Neural cell (in vitro differentiated cells): ENCODE data around the gene FGB. TPM values are rescaled to one million over a fixed set of nuclear protein-coding genes. Genes with fewer than 3 reads are reported as not detected.

Source experiments
- H2AFZ ChIP-seq: fragments of 200-600, 300-800 bp; sonication (generic), shearing (Covaris generic); 2 replicates; pipeline ENCODE4 v1.6.0; 2014; ENCODE audit warnings: low read depth, mild to moderate bottlenecking, antibody characterized with exemption, low read length, moderate library complexity
- H3F3A ChIP-seq: fragments of 200-600 bp; shearing (Covaris generic); 2 replicates; pipeline ENCODE4 v1.6.1; 2016; ENCODE audit warnings: mild to moderate bottlenecking, moderate library complexity, mixed read lengths, antibody characterized with exemption, low read length; ENCODE audit not compliant: insufficient read depth, poor library complexity, severe bottlenecking
- H3K27ac ChIP-seq: fragments of 200-600, 300-800 bp; sonication (generic), shearing (Covaris generic); 2 replicates; pipeline ENCODE4 v1.5.1; 2014; ENCODE audit warnings: mild to moderate bottlenecking, low read length, moderate library complexity
- H3K27me3 ChIP-seq: fragments of 300-800, 200-600 bp; sonication (generic), shearing (Covaris generic); 2 replicates; pipeline ENCODE4 v1.6.0; 2014; ENCODE audit warnings: mild to moderate bottlenecking, low read depth, low read length, moderate library complexity; ENCODE audit not compliant: insufficient read depth
- H3K36me3 ChIP-seq: fragments of 300-800, 200-600 bp; sonication (generic), shearing (Covaris generic); 2 replicates; pipeline ENCODE4 v1.5.1; 2014; ENCODE audit warnings: mild to moderate bottlenecking, antibody characterized with exemption, low read length, moderate library complexity; ENCODE audit not compliant: insufficient read depth
- H3K4me2 ChIP-seq: fragments of 300-800, 200-600 bp; sonication (generic), shearing (Covaris generic); 2 replicates; pipeline ENCODE4 v1.6.0; 2014; ENCODE audit warnings: mild to moderate bottlenecking, low read length
- H3K4me3 ChIP-seq: fragments of 300-800, 200-600 bp; sonication (generic), shearing (Covaris generic); 2 replicates; pipeline ENCODE4 v1.5.1; 2014; ENCODE audit warnings: mild to moderate bottlenecking, low read length, moderate library complexity
- H3K79me2 ChIP-seq: fragments of 200-600 bp; shearing (Covaris generic); replicated peaks from 2 replicates; pipeline ENCODE4 v1.6.0; 2014; ENCODE audit warnings: mild to moderate bottlenecking, low read length, moderate library complexity; ENCODE audit not compliant: insufficient read depth
- H3K9ac ChIP-seq: fragments of 300-800, 200-600 bp; sonication (generic), shearing (Covaris generic); 2 replicates; pipeline ENCODE4 v1.6.1; 2016; ENCODE audit warnings: mild to moderate bottlenecking, low read length, mixed read lengths
- H3K9me2 ChIP-seq: fragments of 200-600 bp; shearing (Covaris generic); 2 replicates; pipeline ENCODE4 v1.6.1; 2016; ENCODE audit warnings: mild to moderate bottlenecking, low read length, mixed read lengths; ENCODE audit not compliant: insufficient read depth
- H3K9me3 ChIP-seq: fragments of 200-600, 300-800 bp; sonication (generic), shearing (Covaris generic); 2 replicates; pipeline ENCODE4 v1.6.1; 2016; ENCODE audit warnings: mild to moderate bottlenecking, mixed run types, low read length, moderate library complexity, mixed read lengths
- H4K20me1 ChIP-seq: fragments of 200-600 bp; shearing (Covaris generic); 2 replicates; pipeline ENCODE4 v1.6.1; 2016; ENCODE audit warnings: mild to moderate bottlenecking, mixed run types; ENCODE audit not compliant: insufficient read depth
- CTCF ChIP-seq: fragments of 450-650 bp; IDR thresholded peaks from 2 replicates; pipeline ENCODE4 v1.5.1; 2014; ENCODE audit warnings: antibody characterized with exemption, mild to moderate bottlenecking, moderate library complexity; ENCODE audit not compliant: poor library complexity, severe bottlenecking
- EZH2 ChIP-seq: fragments of 200-600, 300-800 bp; shearing (Covaris generic), sonication (generic); IDR thresholded peaks from 2 replicates; pipeline ENCODE4 v1.6.1; 2014; ENCODE audit warnings: antibody characterized with exemption, low read length, borderline replicate concordance, mild to moderate bottlenecking; ENCODE audit not compliant: insufficient read depth, poor library complexity, severe bottlenecking
- MXI1 ChIP-seq: fragments of 450-650 bp; conservative IDR thresholded peaks from 2 replicates; pipeline ENCODE4 v1.6.1; 2014; ENCODE audit warnings: antibody characterized with exemption, mild to moderate bottlenecking; ENCODE audit not compliant: poor library complexity, severe bottlenecking
- POLR2AphosphoS5 ChIP-seq: IDR thresholded peaks from 2 replicates; pipeline ENCODE4 v1.6.1; 2012
- RAD21 ChIP-seq: fragments of 450-650 bp; conservative IDR thresholded peaks from 2 replicates; pipeline ENCODE4 v1.6.1; 2014; ENCODE audit warnings: antibody characterized with exemption, mild to moderate bottlenecking, moderate library complexity
- SMC3 ChIP-seq: fragments of 450-650 bp; conservative IDR thresholded peaks from 2 replicates; pipeline ENCODE4 v1.6.1; 2014; ENCODE audit warnings: antibody characterized with exemption, mild to moderate bottlenecking, moderate library complexity; ENCODE audit not compliant: poor library complexity
- TAF1 ChIP-seq: IDR thresholded peaks from 2 replicates; pipeline ENCODE4 v1.6.1; 2012; ENCODE audit warnings: low read depth
- polyA plus RNA-seq: library from polyadenylated mRNA; depleted of rRNA; stranded (reverse); fragments of >200 nt; gene quantifications from 2 replicates; pipeline ENCODE4 v1.2.3, GENCODE V29; 2014
- TF ChIP-seq, protein P1 (sequence below): IDR thresholded peaks from 2 replicates; pipeline ENCODE4 v1.6.1; 2012; ENCODE audit warnings: borderline replicate concordance

The FGB gene
- polyA plus RNA-seq, 1 donor from 2014 or later, result not detected

DNA sequence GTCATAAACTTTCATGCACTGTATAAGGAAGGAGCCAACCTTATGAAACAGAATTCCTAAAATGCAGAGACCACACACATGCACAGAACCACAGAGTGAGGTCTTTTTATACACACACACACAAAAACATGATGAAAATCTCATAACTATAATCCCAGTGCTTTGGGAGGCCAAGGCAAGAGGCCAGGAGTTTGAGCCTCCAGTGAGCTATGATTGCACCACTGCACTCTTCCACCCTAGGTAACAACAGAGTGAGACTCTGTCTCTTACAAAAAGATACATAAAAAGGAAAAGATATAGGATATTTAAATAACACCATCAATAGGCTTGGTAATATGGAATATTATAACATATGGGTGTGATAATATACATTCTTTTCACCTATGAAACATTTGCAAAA, 17.1 kb downstream of the FGB start (continued):
- no peak for TF ChIP-seq RAD21

DNA sequence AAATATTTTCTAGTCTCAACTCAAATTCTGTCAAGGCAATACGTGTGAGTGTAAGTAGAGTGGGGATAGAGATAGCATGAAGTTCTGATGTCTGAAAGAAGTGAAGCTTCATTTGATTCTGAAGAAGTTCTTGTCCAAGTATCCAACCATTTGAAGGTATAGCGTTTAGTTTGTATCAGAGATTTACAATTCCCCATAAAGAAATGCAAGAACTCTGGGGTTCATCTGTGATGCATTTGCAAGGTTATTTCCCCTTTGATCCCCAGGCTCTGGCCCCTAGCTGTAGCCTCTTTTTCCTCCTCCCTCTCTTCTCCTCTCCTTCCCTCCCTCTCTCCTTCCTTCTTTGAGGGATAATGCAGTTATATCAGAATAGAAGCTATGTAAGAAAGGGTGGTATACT, 19.9 kb downstream of the FGB start:
- no peaks in the 10 kb centered on the region for H3F3A ChIP-seq
- H3K9ac ChIP-seq, result no peak overlapping the region
- no peak overlapping the region for H2AFZ ChIP-seq
- no peaks in the 10 kb centered on the region for H3K27me3 ChIP-seq
- H3K9me2 ChIP-seq, result no peaks in the 10 kb centered on the region
- no peaks in the 10 kb centered on the region for H4K20me1 ChIP-seq
- TF ChIP-seq RAD21 (no peak), TAF1 (no peak), SMC3 (no peak), MXI1 (no peak), CTCF (no peak)
- TF ChIP-seq, protein P1, sequence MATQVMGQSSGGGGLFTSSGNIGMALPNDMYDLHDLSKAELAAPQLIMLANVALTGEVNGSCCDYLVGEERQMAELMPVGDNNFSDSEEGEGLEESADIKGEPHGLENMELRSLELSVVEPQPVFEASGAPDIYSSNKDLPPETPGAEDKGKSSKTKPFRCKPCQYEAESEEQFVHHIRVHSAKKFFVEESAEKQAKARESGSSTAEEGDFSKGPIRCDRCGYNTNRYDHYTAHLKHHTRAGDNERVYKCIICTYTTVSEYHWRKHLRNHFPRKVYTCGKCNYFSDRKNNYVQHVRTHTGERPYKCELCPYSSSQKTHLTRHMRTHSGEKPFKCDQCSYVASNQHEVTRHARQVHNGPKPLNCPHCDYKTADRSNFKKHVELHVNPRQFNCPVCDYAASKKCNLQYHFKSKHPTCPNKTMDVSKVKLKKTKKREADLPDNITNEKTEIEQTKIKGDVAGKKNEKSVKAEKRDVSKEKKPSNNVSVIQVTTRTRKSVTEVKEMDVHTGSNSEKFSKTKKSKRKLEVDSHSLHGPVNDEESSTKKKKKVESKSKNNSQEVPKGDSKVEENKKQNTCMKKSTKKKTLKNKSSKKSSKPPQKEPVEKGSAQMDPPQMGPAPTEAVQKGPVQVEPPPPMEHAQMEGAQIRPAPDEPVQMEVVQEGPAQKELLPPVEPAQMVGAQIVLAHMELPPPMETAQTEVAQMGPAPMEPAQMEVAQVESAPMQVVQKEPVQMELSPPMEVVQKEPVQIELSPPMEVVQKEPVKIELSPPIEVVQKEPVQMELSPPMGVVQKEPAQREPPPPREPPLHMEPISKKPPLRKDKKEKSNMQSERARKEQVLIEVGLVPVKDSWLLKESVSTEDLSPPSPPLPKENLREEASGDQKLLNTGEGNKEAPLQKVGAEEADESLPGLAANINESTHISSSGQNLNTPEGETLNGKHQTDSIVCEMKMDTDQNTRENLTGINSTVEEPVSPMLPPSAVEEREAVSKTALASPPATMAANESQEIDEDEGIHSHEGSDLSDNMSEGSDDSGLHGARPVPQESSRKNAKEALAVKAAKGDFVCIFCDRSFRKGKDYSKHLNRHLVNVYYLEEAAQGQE, result no peak
- H3K4me2 ChIP-seq, result no peak overlapping the region
- no peaks in the 10 kb centered on the region for H3K79me2 ChIP-seq
- no peak overlapping the region for H3K27ac ChIP-seq
- no peaks in the 10 kb centered on the region for H3K36me3 ChIP-seq
- no peaks in the 10 kb centered on the region for H3K9me3 ChIP-seq
- H3K4me3 ChIP-seq, result no peak overlapping the region

GRCh38 chr4:154583230-154583629, 20.4 kb downstream of the FGB start:
- H4K20me1 ChIP-seq, result no peaks in the 10 kb centered on the region
- no peaks in the 10 kb centered on the region for H3K36me3 ChIP-seq
- H3K27me3 ChIP-seq, result no peaks in the 10 kb centered on the region
- H3K4me2 ChIP-seq, result no peak overlapping the region
- H3K9me3 ChIP-seq, result no peaks in the 10 kb centered on the region
- H3K27ac ChIP-seq, result no peak overlapping the region
- no peak overlapping the region for H2AFZ ChIP-seq
- no peak for TF ChIP-seq EZH2
- TF ChIP-seq RAD21, result no peak
- TF ChIP-seq POLR2AphosphoS5, result no peak
- no peaks in the 10 kb centered on the region for H3F3A ChIP-seq
- no peaks in the 10 kb centered on the region for H3K9me2 ChIP-seq
- no peak overlapping the region for H3K4me3 ChIP-seq
- H3K79me2 ChIP-seq, result no peaks in the 10 kb centered on the region
- H3K9ac ChIP-seq, result no peak overlapping the region

- H3K9me3 ChIP-seq, result no peaks in the 10 kb centered on the region
- H3F3A ChIP-seq, result no peaks in the 10 kb centered on the region
- H3K9ac ChIP-seq, result no peak overlapping the region
- H2AFZ ChIP-seq, result no peak overlapping the region
- no peak overlapping the region for H3K4me2 ChIP-seq
- no peaks in the 10 kb centered on the region for H4K20me1 ChIP-seq
- no peak overlapping the region for H3K4me3 ChIP-seq
- no peaks in the 10 kb centered on the region for H3K79me2 ChIP-seq
- no peak for TF ChIP-seq RAD21
- TF ChIP-seq, protein P1, result no peak
- no peaks in the 10 kb centered on the region for H3K9me2 ChIP-seq
- no peaks in the 10 kb centered on the region for H3K36me3 ChIP-seq
- H3K27me3 ChIP-seq, result no peaks in the 10 kb centered on the region
- no peak overlapping the region for H3K27ac ChIP-seq
Observed at GRCh38 chr4:154583677-154584076, 20.9 kb downstream of the FGB start.
